GM18519 (cell line): Measurements from ENCODE around the gene CD93.

Experiments used
- ATAC-seq: cut with Tn5 transposase; IDR thresholded peaks from one replicate; pipeline ENCODE4 v1.9.1; 2021; ENCODE audit warnings: mild to moderate bottlenecking, moderate library complexity; ENCODE audit not compliant: unreplicated experiment, low FRiP score

Gene CD93

GRCh38 chr20:23084845-23085365 is 1.2 kb downstream of the CD93 start:
- no peak for ATAC-seq

DNA sequence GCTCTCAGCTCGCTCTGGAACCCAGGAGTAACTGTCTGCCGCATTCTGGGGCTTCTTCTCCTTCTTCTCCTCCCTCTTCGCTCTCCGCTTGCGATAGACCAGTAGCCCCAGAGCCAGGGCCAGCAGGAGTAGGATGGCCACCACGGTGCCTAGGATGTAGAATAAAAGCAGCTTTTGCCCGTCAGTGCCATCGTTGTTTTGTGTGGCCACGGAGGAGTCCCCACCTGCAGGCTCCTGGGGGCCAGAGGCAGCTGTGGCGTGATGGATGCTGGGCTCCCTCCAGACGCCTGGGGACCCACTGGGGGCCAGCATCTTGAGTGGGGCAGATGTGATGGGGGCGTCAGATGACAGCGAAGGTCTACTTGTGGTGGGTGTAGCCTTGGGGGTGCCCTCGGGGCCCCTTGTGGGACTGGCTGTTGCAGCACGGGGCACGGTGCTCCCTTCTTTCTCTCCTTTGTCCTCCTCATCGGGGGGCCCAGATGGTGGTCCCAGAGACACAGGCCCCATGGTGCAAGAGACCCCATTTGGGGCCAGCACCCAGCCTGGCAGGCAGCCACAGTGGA is 1.8 kb downstream of the CD93 start:
- ATAC-seq, result no peak

- no peak for ATAC-seq
Observed at GRCh38 chr20:23083553-23084220, 2.4 kb downstream of the CD93 start.

- no peak for ATAC-seq
Observed at GRCh38 chr20:23082846-23083552, 3.1 kb downstream of the CD93 start.

DNA sequence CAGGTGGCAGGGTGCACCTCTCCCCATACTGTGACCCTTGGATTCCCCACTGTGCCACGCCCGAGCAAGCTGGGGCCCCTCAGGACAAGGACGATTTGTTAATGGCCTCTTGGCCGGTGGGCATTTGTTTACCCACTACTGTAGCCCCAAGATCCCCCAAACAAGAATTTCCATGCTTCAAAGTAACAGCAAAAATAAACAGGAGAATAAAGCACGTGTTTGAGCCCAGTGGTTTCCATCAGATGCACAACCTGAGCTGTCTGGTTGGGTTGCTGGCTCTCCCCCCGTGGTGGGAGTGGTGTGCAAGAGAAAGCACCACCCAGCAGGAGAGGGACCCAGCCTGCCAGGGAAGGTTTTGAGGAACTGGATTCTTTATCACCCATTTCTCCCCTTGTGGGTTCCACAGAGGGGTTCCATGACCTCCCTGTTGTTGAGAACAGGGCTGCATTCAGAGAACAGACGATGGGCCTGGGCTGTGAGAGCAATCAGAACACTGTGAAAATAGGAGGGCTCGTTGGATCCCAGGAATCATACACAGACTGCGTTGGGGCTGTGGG is 4.8 kb downstream of the CD93 start:
- ATAC-seq, result no peak

GRCh38 chr20:23080521-23080920 is 5.6 kb downstream of the CD93 start:
- ATAC-seq, result no peak

DNA sequence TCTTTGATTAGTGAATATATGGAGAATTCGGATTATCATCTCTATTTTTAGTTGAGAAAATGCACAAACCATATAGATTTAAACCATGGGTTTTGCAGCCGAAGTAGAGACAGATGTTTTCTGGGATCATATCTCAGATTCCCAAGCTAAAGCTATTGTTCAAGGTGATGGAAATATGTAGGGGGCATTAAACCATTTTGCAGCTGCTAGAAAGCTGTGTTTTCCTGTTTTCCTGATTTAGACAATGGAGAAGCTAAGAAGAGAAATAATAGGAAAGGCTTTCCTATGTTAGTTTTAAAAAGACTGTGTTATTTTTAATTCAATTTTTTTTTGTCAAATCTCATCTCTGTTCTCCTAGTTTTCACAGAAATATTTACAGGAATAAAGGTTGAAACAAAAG is 6.2 kb downstream of the CD93 start:
- no peak for ATAC-seq

- ATAC-seq, result no peak
Observed at GRCh38 chr20:23079016-23079351, 7.1 kb downstream of the CD93 start.

GRCh38 chr20:23078351-23079015 is 7.6 kb downstream of the CD93 start:
- ATAC-seq, result no peak

DNA sequence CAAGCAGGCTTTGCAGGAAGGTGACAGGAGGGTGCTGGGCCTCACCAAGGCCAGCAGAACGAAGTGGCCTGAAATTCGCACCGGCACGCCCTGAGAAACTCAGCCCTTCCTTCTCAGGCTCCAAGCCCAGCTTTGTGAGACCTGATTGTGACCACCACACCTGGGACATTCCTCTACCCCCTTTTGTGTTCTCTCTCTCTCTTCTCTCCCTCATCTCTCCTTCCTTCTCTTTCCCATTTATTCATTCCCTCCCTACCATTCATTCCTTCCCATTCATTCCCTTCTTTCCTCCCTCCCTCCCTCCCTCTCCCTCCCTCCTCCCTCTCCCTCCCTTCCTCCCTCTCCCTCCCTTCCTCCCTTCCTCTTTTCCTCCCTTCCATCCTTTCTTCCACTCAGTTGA is 8.8 kb downstream of the CD93 start:
- ATAC-seq, result no peak

GRCh38 chr20:23074052-23074451 is 12.1 kb downstream of the CD93 start:
- no peak for ATAC-seq

GRCh38 chr20:23072892-23073586 is 13.1 kb downstream of the CD93 start:
- ATAC-seq, result no peak

DNA sequence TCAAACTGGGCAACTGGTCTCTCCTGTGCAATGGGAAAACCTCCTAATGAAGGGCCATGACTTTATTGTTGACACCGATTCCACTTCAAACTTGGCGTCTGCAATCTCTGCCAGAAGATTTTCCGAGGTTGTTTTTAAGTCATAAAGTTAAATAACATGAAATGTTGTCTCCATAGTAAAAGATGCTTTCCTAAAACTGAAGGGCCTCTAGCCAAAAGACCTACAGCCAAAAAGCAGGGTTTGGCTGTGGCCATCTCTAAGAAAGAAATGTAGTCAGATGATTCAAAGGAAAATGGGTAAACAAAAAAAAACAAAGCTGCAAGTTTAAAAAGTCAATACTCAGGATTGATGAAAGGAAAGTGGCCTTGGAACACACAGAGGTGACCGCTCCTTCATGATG is 14.1 kb downstream of the CD93 start:
- ATAC-seq, result no peak

GRCh38 chr20:23071398-23071797 is 14.7 kb downstream of the CD93 start:
- ATAC-seq, result no peak

DNA sequence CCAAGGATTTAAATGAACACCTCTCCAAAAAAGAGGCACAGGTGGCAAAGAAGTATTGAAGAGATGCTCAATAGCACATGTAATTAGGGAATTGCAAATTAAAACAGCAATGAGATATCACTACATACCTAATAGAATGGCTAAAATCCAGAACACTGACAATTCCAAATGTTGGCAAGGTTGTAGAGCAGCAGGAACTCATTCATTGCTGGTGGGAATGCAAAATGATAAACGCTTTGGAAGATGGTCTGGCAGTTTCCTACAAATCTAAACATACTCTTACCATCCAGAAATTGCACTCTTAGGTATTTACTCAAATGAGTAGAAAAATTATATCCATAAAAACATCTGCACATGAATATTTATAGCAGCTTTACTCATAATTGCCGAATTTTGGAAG is 17.0 kb downstream of the CD93 start:
- ATAC-seq, result no peak

DNA sequence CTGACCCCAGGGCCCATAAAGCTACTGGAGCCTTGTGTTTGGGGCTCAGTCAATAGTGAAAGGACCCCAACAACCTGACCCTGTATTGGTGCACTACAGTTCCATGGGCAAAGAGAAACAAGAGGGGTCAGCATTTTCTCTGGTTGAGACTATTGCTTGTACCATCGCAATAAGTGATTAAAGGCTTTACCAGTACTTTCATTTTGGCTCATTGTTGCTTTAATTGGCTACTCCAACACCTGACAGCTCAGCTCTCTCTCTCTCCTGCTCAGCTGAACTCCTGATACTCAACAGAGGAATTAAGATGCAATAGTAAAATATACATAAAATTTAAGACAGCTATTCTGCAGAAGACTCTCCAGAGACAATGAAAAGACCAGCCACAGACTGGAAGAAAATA is 17.8 kb downstream of the CD93 start:
- no peak for ATAC-seq

DNA sequence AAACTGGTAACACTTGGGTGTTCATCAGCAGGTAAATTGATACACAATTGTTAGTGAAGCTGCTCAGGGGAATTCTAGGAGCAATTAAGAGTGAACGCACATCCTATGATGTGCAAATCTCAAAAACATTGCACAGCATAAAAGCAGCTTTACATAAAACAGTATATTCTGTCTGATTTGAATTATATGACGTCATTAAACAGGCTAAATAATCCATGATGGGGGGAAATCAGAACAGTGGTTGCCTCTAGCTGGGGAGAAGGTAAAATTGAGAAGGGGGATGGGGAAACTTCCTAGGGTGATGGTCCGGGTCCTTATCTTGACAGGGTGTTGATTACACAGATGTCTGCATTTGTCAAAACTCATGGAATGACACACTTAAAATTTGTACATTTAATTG is 19.4 kb downstream of the CD93 start:
- ATAC-seq, result no peak

DNA sequence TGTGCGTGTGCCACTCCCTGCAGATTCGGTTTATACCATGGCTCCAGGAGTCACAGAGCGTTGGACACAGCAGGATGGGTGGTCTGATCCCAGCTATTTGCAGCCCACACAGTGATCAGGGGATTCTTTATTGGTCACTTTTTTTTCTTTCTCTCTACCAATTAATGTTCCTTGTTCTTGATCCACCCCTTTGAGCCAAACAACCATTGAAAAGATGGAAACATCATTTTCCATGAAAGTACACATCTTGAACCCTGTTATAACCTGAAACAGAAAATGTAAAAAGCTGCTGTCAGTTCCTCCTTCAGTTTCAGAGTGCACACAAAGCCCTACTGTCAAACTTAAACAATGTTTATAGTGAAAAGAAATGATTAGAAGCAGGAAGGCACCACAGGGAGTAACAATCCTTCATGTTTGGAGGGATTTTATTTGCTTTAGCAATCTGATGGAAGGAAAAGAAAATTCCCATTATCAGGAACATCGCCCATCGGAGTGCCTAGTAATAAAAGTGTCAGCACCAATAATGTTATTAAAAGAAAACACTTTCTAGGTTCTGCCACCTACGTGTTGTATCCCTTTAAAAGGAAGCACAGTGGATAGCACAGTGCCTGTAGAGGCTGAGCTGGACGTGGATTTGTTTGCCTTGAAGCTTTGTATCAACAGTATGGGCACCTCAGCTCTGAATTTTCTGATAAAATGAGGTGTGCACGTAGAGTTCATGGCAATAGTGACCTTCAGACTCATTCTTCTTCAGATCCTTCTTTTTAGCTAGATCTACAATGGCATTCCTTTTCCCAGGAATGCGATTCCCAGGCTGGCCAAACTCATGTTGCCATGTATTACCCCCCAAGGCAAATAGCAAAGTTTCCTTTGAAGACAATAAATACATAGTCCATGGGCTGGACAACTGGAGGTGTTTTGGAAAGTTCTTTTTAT is 20.6 kb downstream of the CD93 start:
- ATAC-seq, result no peak

DNA sequence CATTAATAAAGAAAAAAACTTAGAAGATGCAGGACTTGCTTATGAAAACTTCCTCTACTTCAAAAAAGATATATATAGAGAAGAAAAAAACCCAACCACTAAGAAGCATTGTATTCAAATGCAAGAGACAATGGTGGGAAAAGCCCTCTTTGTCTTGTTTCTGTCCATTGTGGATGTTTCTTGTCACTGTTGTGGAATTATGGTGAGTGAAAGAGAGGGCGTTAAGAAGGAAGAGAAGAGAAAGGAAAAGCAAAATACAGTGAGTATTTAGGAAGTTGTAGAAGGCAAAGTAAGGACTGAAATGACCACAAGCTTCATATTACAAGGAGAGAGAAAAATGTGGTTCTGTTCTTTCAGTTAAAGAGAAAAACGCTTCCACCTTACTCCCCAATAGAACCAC is 22.5 kb downstream of the CD93 start:
- no peak for ATAC-seq
